Measurements from ENCODE around the gene KCMF1.

Gene KCMF1

DNA sequence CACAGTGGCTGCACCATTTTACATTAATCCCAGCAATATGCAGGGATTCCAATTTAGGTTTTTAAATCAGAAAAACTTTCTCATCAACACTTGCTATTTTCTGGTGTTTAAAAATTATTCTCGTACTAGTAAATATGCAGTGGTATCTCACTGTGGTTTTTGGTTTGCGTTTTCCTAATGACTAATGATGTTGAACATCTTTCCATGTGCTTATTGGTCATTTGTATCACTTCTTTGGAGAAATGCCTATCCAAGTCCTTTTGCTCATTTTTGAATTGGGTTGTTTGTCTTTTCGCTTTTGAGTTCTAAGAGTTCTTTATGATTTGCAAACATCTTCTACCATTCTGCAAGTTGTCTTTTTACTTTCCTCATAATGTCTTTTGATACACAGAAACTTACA lies 100.1 kb downstream of the KCMF1 start:
- DNase-seq: no peak

DNA sequence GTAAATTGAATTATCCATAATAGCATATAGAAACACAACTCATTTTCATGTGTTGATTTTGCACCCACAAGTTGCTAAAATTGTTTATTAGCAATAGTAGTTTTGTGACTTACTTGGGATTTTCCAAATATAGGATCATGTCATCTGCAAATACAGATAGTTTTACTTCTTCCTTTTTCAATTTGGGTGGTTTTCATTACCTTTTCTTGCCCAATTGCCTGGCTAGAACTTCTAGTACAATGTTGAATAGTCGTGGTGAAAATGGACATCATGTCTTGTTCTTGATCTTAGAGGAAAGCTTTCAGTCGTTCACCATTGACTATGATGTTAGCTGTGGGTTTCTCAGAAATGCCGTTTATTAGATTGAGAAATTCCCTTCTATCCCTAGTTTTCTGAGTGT lies 102.1 kb downstream of the KCMF1 start:
- no peak overlapping the region for H3K4me3 ChIP-seq (ENCODE audit: insufficient read depth, low read depth, low read length, poor library complexity, severe bottlenecking)
- DNase-seq: no peak
- no peaks in the 10 kb centered on the region for H3K36me3 ChIP-seq (ENCODE audit: control insufficient read depth, insufficient read depth, low read length)
- H3K27me3 ChIP-seq (replicated peaks; ENCODE audit: control insufficient read depth, insufficient read depth, low read length, poor library complexity, severe bottlenecking): peaks cover 3% of the 10 kb centered on the region
- H3K27ac ChIP-seq (ENCODE audit: insufficient read depth, low read length, poor library complexity, severe bottlenecking): no peak overlapping the region
- no peaks in the 10 kb centered on the region for H3K4me1 ChIP-seq (ENCODE audit: control insufficient read depth, insufficient read depth, low read length, poor library complexity, severe bottlenecking)
- no peaks in the 10 kb centered on the region for H3K9me3 ChIP-seq (ENCODE audit: control insufficient read depth, low read length)

More for the DNA sequence above, 100.1 kb downstream of the KCMF1 start:
- no peaks in the 10 kb centered on the region for H3K4me1 ChIP-seq (ENCODE audit: control insufficient read depth, insufficient read depth, low read length, poor library complexity, severe bottlenecking)
- no peaks in the 10 kb centered on the region for H3K9me3 ChIP-seq (ENCODE audit: control insufficient read depth, low read length)
- no peak overlapping the region for H3K27ac ChIP-seq (ENCODE audit: insufficient read depth, low read length, poor library complexity, severe bottlenecking)
- no peaks in the 10 kb centered on the region for H3K36me3 ChIP-seq (ENCODE audit: control insufficient read depth, insufficient read depth, low read length)
- H3K27me3 ChIP-seq (replicated peaks; ENCODE audit: control insufficient read depth, insufficient read depth, low read length, poor library complexity, severe bottlenecking): no peaks in the 10 kb centered on the region
- no peak overlapping the region for H3K4me3 ChIP-seq (ENCODE audit: insufficient read depth, low read depth, low read length, poor library complexity, severe bottlenecking)

DNA sequence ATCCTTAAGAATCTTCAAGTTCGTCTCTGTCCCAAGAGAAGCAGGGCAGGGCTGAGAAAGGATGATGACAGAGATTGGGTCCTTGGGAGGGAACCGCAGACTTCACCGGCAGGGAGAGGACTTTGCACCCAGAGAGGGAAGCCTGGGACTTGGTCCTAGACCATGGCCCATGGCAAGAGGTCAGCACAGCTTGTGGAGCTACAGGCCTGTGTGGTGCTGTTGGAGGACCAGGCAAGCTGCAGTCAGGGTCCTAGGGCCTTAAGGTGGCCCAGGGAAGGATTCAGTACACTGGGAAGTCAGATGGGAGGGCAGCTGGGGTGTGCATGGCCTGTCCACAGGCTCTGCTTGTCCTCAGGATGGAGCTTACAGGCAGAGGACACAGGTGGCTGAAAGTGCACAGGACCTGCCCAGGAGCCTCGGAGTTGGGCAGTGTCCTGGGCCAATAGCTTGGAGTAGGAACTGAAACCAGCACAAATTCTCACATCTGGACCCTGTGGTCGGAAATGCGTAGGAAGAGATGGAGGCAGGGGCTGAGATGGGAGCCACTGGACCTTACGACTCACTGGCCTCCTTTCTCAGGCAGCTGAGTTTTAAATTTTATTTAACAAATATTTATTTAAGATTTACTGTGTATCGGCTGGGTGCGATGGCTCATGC lies 105.8 kb downstream of the KCMF1 start:
- no peak overlapping the region for H3K4me3 ChIP-seq (ENCODE audit: insufficient read depth, low read depth, low read length, poor library complexity, severe bottlenecking)
- H3K36me3 ChIP-seq (ENCODE audit: control insufficient read depth, insufficient read depth, low read length): no peaks in the 10 kb centered on the region
- no peak for DNase-seq
- peaks cover 3% of the 10 kb centered on the region for H3K27me3 ChIP-seq (replicated peaks; ENCODE audit: control insufficient read depth, insufficient read depth, low read length, poor library complexity, severe bottlenecking)
- H3K4me1 ChIP-seq (ENCODE audit: control insufficient read depth, insufficient read depth, low read length, poor library complexity, severe bottlenecking): no peaks in the 10 kb centered on the region
- no peak overlapping the region for H3K27ac ChIP-seq (ENCODE audit: insufficient read depth, low read length, poor library complexity, severe bottlenecking)
- no peaks in the 10 kb centered on the region for H3K9me3 ChIP-seq (ENCODE audit: control insufficient read depth, low read length)

DNA sequence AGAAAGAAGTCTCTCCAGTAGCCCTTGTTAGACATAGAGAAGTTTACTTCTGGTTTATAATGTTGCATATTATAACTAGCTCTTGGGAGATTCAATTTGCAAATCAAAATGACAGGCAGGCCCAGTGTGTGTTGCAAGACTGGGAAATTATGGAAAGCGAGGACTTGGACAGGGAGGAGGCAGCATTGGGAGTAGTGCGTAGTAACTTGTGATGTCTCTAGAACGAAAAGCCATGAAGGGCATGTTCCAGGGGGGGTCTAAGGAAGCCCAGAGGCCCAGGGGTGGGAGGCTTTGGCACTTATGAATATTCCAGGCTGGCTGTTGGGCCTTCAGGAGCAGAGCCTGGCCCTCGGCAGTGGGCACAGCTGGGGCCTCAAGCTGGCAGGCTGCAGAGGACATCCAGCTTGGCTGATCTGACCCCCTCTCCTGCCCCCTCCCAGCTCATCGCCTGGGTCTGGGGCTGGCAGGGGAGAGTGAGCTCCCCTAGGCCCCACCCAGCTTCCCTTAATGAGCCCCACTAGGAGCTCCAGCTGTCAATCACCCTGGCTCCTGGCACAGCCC lies 107.0 kb downstream of the KCMF1 start:
- DNase-seq: no peak
- Histone ChIP-seq H3K36me3 (ENCODE audit: control insufficient read depth, insufficient read depth, low read length) (no peaks in the 10 kb centered on the region), H3K9me3 (ENCODE audit: control insufficient read depth, low read length) (no peaks in the 10 kb centered on the region), H3K27me3 (replicated peaks; ENCODE audit: control insufficient read depth, insufficient read depth, low read length, poor library complexity, severe bottlenecking) (peaks cover 8% of the 10 kb centered on the region), H3K4me3 (ENCODE audit: insufficient read depth, low read depth, low read length, poor library complexity, severe bottlenecking) (no peak overlapping the region), H3K4me1 (ENCODE audit: control insufficient read depth, insufficient read depth, low read length, poor library complexity, severe bottlenecking) (no peaks in the 10 kb centered on the region), H3K27ac (ENCODE audit: insufficient read depth, low read length, poor library complexity, severe bottlenecking) (no peak overlapping the region)

DNA sequence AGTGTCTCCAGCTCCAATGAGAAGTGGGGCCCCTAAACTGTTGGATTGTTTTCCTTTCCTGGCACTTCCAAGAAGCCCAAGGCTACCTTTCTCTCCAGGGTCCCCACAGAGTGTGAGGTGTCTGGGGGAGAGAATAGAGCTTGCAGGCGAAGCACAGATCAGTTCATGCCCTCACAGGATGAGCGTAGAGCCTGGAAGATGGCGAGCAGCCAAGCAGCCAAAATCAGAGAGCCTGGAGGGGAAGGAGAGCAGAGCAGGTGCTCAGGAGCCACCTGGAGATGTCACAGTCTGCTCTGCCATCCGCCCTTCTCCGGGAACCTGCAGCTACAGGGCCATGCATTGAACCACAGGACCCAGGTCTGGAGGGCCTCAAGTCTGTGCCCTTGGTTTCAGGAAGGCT lies 107.6 kb downstream of the KCMF1 start:
- DNase-seq: no peak
- Histone ChIP-seq H3K9me3 (ENCODE audit: control insufficient read depth, low read length) (no peaks in the 10 kb centered on the region), H3K27ac (ENCODE audit: insufficient read depth, low read length, poor library complexity, severe bottlenecking) (no peak overlapping the region), H3K27me3 (replicated peaks; ENCODE audit: control insufficient read depth, insufficient read depth, low read length, poor library complexity, severe bottlenecking) (peaks cover 9% of the 10 kb centered on the region), H3K4me3 (ENCODE audit: insufficient read depth, low read depth, low read length, poor library complexity, severe bottlenecking) (no peak overlapping the region), H3K4me1 (ENCODE audit: control insufficient read depth, insufficient read depth, low read length, poor library complexity, severe bottlenecking) (no peaks in the 10 kb centered on the region), H3K36me3 (ENCODE audit: control insufficient read depth, insufficient read depth, low read length) (no peaks in the 10 kb centered on the region)

DNA sequence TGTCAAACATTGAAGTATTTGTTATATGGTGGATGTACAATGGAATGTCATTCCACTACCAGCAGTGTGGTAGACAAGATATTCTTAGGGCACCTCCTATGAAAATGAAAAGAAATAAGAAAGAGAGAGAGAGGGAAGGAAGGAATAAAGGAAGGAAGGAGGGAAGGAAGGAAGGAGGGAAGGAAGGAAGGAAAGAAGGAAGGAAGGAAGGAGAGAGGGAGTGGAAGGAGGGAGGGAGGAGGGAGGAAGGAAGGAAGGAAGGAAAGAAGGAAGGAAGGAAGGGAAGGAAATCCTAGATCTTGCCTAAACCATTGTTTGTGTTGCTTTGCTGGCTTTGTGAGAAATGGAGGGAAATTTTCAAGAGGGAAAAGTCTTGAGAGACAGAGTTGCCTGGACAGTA lies 112.1 kb downstream of the KCMF1 start:
- Histone ChIP-seq H3K9me3 (ENCODE audit: control insufficient read depth, low read length) (no peaks in the 10 kb centered on the region), H3K36me3 (ENCODE audit: control insufficient read depth, insufficient read depth, low read length) (no peaks in the 10 kb centered on the region), H3K27me3 (replicated peaks; ENCODE audit: control insufficient read depth, insufficient read depth, low read length, poor library complexity, severe bottlenecking) (peaks cover 6% of the 10 kb centered on the region), H3K4me3 (ENCODE audit: insufficient read depth, low read depth, low read length, poor library complexity, severe bottlenecking) (no peak overlapping the region), H3K4me1 (ENCODE audit: control insufficient read depth, insufficient read depth, low read length, poor library complexity, severe bottlenecking) (no peaks in the 10 kb centered on the region), H3K27ac (ENCODE audit: insufficient read depth, low read length, poor library complexity, severe bottlenecking) (no peak overlapping the region)
- no peak for DNase-seq

DNA sequence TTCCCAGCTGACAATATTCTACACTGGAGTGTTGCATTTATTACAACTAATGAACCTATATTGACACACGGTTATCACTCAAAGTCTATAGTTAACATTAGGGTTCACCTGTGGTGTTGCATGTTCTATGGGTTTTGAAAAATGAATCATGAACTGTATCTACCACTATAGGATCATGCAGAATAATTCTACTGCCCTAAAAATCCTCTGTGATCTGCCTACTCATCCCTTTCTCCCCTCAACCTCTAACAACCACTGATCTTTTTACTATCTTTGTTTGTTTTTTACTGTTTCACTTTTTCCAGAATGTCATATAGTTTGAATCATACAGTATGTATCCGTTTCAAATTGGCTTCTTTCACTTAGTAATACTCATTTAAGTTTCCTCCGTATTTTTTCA lies 114.6 kb downstream of the KCMF1 start:
- H3K4me3 ChIP-seq (ENCODE audit: insufficient read depth, low read depth, low read length, poor library complexity, severe bottlenecking): no peak overlapping the region
- DNase-seq: no peak
- no peaks in the 10 kb centered on the region for H3K9me3 ChIP-seq (ENCODE audit: control insufficient read depth, low read length)
- H3K27ac ChIP-seq (ENCODE audit: insufficient read depth, low read length, poor library complexity, severe bottlenecking): no peak overlapping the region
- peaks cover 6% of the 10 kb centered on the region for H3K27me3 ChIP-seq (replicated peaks; ENCODE audit: control insufficient read depth, insufficient read depth, low read length, poor library complexity, severe bottlenecking)
- H3K4me1 ChIP-seq (ENCODE audit: control insufficient read depth, insufficient read depth, low read length, poor library complexity, severe bottlenecking): no peaks in the 10 kb centered on the region
- H3K36me3 ChIP-seq (ENCODE audit: control insufficient read depth, insufficient read depth, low read length): no peaks in the 10 kb centered on the region

DNA sequence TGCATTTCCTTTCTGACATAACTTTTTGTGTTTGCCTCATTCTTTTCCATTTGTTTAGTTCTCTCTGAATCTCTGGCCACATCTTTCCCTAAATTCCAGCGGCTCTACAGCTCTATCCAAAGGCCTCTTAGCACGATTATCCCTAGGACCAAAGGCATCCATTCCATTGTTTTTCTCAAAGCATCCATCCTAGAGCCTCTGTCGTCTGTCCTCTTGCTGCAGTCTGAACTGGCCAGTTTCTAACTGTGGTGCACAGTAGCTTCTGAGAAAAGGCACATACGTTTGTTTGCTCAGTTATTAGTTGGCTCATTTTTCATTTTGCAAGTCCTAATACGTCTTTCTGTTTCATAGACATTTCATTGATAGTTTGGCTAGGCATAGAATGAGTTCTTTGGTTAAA lies 116.6 kb downstream of the KCMF1 start:
- Histone ChIP-seq H3K9me3 (ENCODE audit: control insufficient read depth, low read length) (no peaks in the 10 kb centered on the region), H3K27me3 (replicated peaks; ENCODE audit: control insufficient read depth, insufficient read depth, low read length, poor library complexity, severe bottlenecking) (peaks cover 5% of the 10 kb centered on the region), H3K4me3 (ENCODE audit: insufficient read depth, low read depth, low read length, poor library complexity, severe bottlenecking) (no peak overlapping the region), H3K27ac (ENCODE audit: insufficient read depth, low read length, poor library complexity, severe bottlenecking) (no peak overlapping the region), H3K36me3 (ENCODE audit: control insufficient read depth, insufficient read depth, low read length) (no peaks in the 10 kb centered on the region), H3K4me1 (ENCODE audit: control insufficient read depth, insufficient read depth, low read length, poor library complexity, severe bottlenecking) (no peaks in the 10 kb centered on the region)
- no peak for DNase-seq

DNA sequence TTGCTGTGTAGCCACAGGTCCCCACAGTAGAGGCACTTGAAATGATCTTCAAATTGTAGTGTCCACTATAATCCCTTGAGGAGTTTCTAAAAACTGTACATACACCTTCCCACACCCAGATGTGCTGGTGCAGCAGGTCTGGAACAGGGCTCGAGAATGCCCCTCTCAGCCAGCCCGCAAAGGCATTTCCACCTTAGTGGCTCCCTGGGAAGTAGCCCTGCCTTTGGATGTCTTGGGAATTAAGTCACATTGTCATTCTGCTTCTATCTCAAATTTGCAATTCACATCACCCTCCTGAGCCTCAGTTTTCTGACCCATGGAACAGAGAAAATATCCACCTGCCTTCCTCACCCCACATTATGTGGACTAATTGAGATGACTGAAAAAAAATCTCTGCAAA lies 118.0 kb downstream of the KCMF1 start:
- no peaks in the 10 kb centered on the region for H3K9me3 ChIP-seq (ENCODE audit: control insufficient read depth, low read length)
- no peak overlapping the region for H3K27ac ChIP-seq (ENCODE audit: insufficient read depth, low read length, poor library complexity, severe bottlenecking)
- DNase-seq: no peak
- H3K4me3 ChIP-seq (ENCODE audit: insufficient read depth, low read depth, low read length, poor library complexity, severe bottlenecking): no peak overlapping the region
- H3K4me1 ChIP-seq (ENCODE audit: control insufficient read depth, insufficient read depth, low read length, poor library complexity, severe bottlenecking): no peaks in the 10 kb centered on the region
- H3K27me3 ChIP-seq (replicated peaks; ENCODE audit: control insufficient read depth, insufficient read depth, low read length, poor library complexity, severe bottlenecking): no peaks in the 10 kb centered on the region
- no peaks in the 10 kb centered on the region for H3K36me3 ChIP-seq (ENCODE audit: control insufficient read depth, insufficient read depth, low read length)

DNA sequence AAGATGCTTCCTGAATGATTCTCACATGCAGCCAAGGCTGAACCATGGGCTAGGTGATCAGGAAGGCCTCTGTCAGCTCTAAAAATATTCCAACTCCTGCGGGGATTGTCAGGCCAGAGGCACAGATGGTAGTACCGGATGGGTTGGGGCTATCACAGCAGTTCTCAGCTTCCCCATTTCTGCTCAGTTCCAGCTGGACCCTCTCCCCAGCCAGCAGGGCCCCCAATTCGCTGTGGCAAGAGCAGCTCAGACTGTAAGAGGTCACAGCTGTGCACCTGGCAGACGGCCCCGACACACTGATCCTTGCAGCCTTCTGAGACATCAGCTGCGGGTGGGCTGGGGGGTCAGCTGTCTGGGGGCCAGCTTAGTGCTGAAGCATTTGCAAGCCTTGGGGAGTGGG lies 118.6 kb downstream of the KCMF1 start:
- H3K4me1 ChIP-seq (ENCODE audit: control insufficient read depth, insufficient read depth, low read length, poor library complexity, severe bottlenecking): no peaks in the 10 kb centered on the region
- no peaks in the 10 kb centered on the region for H3K27me3 ChIP-seq (replicated peaks; ENCODE audit: control insufficient read depth, insufficient read depth, low read length, poor library complexity, severe bottlenecking)
- no peaks in the 10 kb centered on the region for H3K36me3 ChIP-seq (ENCODE audit: control insufficient read depth, insufficient read depth, low read length)
- no peaks in the 10 kb centered on the region for H3K9me3 ChIP-seq (ENCODE audit: control insufficient read depth, low read length)
- DNase-seq: no peak
- no peak overlapping the region for H3K27ac ChIP-seq (ENCODE audit: insufficient read depth, low read length, poor library complexity, severe bottlenecking)
- H3K4me3 ChIP-seq (ENCODE audit: insufficient read depth, low read depth, low read length, poor library complexity, severe bottlenecking): no peak overlapping the region

Measured in effector memory CD4-positive, alpha-beta T cell (primary cell).